ENCODE data around the gene OR2Z1.
"Not testable (repeated sequence)": the region's sequence is repeated elsewhere in the genome, so short reads cannot be mapped to it uniquely, and the experiment has no call there.

OR2Z1 gene

DNA sequence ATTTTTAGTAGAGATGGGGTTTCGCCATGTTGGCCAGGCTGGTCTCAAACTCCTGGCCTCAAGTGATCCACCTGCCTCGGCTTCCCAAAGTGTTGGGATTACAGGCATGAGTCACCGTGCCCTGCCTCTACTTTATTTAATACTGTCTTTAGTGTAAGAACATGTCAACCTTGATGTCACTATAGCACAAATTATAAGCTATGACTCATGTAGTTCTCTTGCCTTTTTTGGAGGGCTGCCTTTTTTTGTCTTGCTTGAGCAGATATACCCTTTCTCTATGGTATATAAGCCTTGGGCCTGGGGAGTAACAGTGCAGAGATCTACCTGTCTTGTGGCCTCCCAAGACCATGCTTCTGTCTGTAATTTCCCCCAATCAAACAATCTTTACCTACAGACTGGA is 16.1 kb upstream of the OR2Z1 start:
- not testable (repeated sequence) for DNase-seq

DNA sequence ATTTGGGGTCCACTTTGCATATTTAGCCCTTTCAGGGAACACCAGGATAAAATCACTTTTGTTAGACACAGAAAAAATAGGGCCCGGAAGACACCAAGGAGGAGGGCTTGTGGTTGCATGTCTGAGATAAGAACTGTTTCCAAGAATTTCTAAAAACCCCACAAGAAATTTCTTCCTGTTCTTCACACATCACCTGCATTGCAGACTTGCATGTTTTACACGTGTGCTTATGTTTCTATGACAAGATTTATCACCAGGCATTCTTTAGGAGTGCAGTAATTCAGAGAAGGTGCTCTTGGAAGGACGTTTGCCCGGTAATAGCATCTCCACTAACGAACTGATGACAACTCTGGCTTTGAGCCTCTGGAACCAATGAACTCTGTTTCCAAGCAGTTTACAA is 15.7 kb upstream of the OR2Z1 start:
- no peak for DNase-seq

DNA sequence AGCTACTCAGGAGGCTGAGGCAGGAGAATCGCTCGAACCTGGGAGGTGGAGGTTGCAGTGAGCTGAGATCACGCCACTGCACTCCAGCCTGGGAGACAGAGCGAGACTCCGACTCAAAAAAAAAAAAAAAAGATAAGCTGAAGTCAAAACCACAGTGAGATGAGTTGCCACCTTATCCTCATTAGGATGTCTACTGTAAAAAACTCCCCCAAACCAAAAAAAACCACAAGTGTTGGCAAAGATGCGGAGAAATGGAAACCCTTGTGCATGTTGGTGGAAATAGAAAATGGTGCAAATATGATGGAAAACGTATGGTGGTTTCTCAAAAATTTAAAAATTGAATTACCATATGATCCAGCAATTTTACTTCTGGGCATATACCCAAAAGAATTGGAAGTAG is 11.1 kb upstream of the OR2Z1 start:
- not testable (repeated sequence) for DNase-seq

DNA sequence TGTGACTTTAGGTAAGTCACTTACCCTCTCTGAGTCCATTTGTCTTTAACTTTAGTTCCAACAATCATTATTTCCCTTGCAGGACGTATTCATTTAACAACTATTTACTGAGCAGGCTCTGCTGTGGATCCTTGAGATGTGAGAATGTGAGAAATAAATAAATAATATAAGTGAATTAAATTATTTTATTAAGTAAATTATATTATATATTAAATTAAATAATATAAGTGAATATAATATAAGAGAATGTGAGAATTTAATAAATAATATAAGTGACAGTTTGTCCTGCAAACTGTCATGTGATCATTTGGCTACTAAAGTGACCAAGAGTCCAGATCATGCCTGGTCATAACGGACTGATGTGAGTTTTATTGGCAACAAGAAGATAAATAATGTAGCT is 598 bp downstream of the OR2Z1 start:
- no peak for DNase-seq

DNA sequence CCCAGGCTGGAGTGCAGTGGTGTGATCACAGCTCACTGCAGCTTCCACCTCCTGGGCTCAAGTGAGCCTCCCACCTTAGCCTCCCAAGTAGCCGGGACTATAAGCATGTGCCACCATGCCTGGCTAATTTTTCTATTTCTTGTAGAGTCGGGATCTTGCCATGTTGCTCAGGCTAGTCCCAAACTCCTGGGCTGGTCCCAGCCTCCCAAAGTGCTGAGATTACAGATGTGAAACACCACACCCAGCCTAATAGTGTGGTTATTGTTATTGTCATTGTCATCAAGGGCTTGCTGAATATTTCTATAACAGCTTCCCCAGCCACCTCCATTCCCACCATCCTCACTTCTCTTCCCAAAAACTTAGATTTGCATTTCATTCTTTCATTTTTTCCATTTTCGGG is 2.8 kb downstream of the OR2Z1 start:
- no peak for DNase-seq

DNA sequence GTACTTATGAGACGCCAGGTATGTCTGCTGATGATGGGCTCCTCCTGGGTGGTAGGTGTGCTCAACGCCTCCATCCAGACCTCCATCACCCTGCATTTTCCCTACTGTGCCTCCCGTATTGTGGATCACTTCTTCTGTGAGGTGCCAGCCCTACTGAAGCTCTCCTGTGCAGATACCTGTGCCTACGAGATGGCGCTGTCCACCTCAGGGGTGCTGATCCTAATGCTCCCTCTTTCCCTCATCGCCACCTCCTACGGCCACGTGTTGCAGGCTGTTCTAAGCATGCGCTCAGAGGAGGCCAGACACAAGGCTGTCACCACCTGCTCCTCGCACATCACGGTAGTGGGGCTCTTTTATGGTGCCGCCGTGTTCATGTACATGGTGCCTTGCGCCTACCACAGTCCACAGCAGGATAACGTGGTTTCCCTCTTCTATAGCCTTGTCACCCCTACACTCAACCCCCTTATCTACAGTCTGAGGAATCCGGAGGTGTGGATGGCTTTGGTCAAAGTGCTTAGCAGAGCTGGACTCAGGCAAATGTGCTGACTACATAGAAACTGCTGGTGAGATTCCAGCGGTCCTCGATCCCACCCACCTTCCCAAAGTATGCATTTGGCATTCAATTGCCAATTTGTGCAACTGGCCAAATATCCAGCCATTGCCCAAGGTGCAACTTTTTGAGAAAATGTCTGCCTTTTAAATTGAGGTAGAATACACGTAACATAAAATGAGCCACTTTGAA is 10.2 kb downstream of the OR2Z1 start:
- DNase-seq: no peak

DNA sequence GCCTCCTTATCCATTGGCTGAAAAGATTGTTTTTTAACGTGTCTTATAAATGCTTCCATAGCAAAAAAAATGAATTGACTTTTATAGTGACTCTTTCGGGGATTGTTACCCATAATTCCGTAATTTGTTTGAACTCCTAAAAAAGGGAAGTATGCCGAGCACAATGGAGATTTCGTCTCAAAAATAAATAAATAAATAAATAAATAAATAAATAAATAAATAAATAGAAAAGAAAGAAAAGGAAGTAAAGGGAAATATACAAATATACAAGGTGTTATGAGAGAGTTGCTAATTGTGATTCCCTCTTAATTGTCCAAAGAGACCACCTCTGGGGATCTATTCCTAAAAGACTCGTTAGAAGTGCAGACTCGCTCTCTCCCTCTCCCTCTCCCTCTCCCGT is 16.9 kb downstream of the OR2Z1 start:
- no peak for DNase-seq

DNA sequence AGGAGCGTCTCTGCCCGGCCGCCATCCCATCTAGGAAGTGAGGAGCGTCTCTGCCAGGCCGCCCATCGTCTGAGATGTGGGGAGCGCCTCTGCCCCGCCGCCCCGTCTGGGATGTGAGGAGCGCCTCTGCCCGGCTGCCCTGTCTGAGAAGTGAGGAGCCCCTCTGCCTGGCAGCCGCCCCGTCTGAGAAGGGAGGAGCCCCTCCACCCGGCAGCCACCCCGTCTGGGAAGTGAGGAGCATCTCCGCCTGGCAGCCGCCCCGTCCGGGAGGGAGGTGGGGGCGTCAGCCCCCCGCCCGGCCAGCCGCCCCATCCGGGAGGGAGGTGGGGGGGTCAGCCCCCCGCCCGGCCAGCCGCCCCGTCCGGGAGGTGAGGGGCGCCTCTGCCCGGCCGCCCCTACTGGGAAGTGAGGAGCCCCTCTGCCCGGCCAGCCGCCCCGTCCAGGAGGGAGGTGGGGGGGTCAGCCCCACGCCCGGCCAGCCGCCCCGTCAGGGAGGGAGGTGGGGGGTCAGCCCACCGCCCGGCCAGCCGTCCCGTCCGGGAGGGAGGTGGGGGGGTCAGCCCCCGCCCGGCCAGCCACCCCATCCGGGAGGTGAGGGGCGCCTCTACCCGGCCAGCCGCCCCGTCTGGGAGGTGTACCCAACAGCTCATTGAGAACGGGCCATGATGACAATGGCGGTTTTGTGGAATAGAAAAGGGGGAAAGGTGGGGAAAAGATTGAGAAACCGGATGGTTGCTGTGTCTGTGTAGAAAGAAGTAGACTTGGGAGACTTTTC is 18.0 kb downstream of the OR2Z1 start:
- not testable (repeated sequence) for DNase-seq

DNA sequence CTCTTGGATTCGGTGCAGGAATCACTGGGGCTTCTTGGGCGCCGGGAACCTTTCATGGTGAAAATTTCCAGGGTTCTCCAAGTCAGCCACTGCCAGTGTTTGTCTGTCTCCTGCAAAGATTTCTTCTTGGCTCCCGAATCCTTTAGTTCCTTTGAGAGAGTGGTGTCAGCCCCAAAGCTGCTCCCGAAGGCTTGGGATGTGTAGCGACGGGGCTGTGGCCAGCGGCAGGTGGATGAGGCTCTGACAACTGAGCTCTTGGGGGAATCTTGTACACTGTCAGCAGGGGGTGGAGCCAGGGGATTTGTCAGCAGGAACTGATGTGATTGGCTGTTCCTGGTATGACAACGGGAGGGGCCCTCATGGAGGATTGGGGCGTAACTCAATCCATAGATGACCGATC is 45.8 kb downstream of the OR2Z1 start:
- not testable (repeated sequence) for DNase-seq

DNA sequence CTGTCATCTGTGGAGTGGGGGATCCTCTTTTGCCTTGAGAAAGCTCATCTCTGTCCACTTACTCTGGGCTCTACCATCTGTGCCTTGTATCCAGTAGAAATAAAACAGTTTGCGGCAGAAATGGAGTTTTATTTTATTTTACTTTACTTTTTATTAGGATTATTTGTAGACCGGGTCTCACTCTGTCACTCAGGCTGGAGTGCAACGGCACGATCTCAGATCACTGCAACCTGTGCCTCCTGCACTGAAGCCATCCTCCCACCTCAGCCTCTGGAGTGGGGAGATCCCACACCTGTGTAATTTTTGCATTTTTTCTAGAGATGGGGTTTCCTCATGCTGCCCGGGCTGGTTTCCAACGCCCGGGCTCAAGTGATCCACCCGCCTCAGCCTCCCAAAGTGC is 47.8 kb downstream of the OR2Z1 start:
- not testable (repeated sequence) for DNase-seq

DNA sequence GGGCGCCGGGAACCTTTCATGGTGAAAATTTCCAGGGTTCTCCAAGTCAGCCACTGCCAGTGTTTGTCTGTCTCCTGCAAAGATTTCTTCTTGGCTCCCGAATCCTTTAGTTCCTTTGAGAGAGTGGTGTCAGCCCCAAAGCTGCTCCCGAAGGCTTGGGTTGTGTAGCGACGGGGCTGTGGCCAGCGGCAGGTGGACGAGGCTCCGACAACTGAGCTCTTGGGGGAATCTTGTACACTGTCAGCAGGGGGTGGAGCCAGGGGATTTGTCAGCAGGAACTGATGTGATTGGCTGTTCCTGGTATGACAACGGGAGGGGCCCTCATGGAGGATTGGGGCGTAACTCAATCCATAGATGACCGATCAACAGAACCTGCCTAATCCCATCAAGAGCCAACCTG is 52.2 kb downstream of the OR2Z1 start:
- DNase-seq: not testable (repeated sequence)
